T47D (cell line): ENCODE results near the gene ATP9A.

Experiments used
- DNase-seq, 2 experiments: peaks; one replicate each; pipeline versions ENCODE4 v3.0.0 to v3.0.0-alpha.2; 2011 to 2012; ENCODE audit warnings: low read depth in 1 of 2, low spot score in 1 of 2
- JUND ChIP-seq: IDR thresholded peaks from 2 replicates; pipeline ENCODE4 v1.6.1; 2012; ENCODE audit warnings: low read depth
- in situ Hi-C: cut with HindIII; loops from 2 replicates; pipeline ENCODE4 v1.10.0; 2016; ENCODE audit warnings: low sequenced_read_pairs, low pct_unique_long_range_greater_than_20kb

ATP9A gene

DNA sequence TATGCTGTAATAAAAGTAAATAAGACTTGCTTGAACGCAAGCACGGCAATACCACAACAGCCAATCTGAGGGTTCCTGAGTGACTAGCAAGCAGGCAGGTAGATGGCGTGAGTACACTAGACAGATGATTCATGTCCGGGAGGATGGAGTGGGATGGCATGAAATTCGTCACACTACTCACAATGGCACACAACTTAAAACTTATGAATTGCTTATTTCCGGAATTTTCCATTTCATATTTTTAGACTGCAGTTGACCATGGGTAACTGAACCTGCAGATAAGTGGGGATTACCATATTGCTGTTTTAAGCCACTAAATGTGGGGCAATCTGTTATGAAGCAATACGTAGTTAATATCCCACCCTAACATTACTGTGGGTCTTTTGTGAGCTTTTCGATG lies 132.1 kb downstream of the ATP9A start:
- no peak for DNase-seq
- in situ Hi-C loops: no loop called here
- TF ChIP-seq JUND: no peak

DNA sequence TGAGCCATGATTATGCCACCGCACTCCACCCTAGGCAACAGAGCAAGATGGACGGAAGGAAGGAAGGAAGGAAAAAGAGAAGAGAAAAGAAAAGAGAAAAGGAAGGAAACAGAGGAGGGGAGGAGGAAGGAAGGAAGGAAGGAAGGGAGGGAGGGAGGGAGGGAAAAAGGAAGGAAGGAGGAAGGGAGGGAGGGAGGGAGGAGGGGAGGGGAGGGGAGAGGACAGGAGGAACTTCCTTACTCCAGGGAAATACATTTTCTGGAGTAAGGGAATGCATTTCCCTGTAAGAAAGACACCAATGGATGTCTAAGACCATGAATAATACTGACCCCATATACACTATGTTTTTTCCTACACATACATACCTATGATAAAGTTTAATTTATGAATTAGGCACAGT lies 132.5 kb downstream of the ATP9A start:
- in situ Hi-C loops: no loop called here
- DNase-seq: no peak
- no peak for TF ChIP-seq JUND

DNA sequence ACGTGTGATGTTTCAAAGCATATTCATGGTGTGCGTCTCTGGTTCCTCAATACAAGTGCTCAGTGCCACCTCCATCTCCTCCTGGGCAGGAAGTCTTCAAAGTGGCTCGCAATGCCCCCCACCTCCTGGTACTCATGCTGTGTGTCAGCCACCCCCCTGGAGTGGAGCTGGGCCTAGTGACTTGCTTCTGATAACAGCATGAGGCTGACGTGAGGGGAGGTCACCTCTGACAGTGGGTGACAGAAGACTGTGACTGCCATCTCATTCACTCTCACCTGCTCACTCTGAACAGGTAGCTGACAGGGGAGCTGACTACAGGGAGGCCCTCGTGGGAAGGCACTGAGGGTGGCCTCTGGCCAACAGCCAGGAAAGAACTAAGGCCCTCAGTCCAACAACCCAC lies 133.3 kb downstream of the ATP9A start:
- DNase-seq: no peak
- TF ChIP-seq JUND: no peak
- in situ Hi-C loops: no loop called here

DNA sequence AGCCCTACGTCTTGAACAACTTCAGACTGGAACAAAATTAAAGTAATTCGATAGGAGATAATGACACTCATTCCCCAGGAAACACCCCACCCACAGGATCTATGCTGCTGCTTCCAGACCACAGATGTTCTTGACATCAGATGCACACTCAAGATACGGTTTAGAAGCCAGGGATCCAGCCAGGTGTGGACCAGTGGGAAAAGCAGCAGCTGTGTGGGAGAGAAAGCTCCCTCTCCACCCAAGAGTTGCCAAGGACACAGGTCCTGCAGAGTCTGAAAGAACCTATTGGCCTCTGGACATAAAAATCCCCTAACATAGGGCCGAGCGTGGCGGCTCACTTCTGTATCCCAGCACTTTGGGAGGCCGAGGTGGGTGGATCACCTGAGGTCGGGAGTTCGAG lies 133.9 kb downstream of the ATP9A start:
- DNase-seq: no peak
- TF ChIP-seq JUND: no peak
- in situ Hi-C loops: no loop called here

DNA sequence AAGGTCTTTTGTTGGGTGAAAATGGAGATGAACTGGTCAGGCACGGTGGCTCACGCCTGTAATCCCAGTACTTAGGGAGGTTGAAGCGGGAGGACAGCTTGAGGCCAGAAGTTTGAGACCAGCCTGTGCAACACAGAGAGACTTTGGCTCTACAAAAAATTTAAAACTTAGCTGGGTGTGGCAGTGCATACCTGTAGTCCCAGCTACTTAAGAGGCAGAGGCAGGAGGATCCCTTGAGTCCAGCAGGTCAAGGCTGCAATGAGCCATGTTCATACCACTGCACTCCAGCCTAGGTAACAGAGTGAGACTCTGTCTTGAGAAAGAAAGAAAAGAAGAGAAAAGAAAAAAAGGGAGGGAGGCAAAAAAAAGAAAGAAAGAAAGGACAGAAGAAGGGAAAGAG lies 134.8 kb downstream of the ATP9A start:
- in situ Hi-C loops: no loop called here
- TF ChIP-seq JUND: no peak
- DNase-seq: no peak

DNA sequence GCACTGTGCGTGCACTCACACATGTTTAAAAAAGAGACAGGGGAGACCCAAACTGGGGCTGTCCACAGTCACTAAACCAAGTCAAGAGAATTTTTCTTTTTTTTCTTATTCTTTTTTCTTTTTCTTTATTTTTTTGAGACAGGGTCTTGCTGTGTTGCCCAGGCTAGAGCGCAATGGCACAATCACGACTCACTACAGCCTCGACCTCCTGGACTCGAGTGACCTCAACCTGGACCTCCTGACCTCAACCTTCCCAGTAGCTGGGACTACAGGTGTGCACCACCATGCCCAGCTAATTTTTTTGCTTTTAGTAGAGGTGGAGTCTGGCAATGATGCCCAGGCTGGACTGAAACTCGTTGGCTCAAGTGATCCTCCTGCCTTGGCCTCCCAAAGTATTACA lies 136.2 kb downstream of the ATP9A start:
- no peak for DNase-seq
- in situ Hi-C loops: no loop called here
- TF ChIP-seq JUND: no peak

DNA sequence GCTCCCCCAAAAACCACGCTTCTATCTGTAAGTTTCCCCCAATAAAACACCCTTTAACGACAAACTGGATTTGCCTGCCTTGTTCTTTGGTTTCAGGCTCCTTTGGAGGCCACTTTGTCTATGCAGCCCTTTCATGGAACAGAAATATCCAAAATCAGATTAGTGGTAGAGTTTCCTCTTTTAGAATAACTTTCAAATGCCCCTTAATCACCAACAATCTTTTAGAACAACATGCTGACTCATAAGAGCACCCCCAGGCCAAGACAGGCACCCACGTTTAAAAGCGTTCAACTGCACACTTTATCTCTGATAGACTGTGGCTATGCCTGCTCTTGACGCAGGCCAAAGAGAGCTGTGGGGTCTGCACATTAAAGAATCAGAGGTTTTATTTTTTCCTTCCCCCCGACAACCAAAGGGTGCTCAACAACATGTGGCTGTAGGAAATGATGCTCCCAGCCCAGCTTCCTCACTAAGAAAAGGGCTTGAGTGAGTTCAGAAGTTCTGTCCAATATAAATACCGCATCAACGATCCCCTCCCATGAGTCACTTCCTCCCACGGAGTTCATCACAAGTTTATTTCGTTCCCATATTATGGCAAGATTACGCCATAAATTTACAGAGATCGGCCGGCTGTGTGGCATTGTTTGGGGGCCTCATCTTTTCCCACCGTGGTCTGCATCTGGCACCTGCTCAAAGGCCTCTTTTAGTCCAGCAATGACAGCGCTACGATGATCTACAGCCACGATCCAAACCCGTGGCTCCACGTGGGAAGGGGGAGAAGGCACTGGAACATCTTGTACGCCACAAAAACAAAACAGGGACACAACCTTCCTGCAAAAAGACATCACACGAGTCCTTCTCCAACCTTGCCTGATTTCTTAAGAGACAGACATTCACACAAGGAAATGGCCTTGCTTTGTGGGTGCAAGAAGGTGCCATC lies 136.9 kb downstream of the ATP9A start:
- DNase-seq: no peak
- TF ChIP-seq JUND: no peak
- in situ Hi-C loops: no loop called here

DNA sequence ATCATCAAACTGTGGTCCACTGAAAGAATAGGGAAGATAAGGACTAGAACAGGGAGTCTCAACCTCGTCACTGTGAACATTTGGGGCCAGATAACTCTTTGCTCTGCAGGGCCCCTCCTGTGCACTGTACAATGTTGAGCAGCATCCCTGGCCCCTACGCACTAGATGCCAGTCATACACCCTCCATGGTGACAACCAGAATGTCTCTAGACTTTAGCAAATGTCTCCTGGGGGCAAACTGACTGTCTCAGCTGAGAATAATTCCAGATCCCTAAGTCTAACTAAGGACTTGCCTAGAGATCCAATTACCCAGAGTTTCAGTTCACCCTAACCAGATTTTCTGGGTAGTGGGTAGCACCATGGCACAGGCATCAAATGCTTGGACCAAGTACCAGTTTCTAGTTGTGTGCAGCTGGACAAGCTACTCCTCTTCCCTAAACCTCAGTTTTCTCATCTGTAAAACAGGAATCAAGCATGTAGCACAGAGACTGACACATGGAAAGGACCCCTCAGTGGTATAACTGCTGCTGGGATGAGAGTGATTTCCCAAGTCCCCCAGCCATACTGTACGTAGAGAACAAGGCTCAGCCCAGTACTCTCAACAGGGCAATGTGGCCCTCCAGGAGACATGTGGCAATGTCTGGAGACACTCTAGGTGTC lies 138.7 kb downstream of the ATP9A start:
- DNase-seq: no peak
- no peak for TF ChIP-seq JUND
- in situ Hi-C loops: no loop called here

DNA sequence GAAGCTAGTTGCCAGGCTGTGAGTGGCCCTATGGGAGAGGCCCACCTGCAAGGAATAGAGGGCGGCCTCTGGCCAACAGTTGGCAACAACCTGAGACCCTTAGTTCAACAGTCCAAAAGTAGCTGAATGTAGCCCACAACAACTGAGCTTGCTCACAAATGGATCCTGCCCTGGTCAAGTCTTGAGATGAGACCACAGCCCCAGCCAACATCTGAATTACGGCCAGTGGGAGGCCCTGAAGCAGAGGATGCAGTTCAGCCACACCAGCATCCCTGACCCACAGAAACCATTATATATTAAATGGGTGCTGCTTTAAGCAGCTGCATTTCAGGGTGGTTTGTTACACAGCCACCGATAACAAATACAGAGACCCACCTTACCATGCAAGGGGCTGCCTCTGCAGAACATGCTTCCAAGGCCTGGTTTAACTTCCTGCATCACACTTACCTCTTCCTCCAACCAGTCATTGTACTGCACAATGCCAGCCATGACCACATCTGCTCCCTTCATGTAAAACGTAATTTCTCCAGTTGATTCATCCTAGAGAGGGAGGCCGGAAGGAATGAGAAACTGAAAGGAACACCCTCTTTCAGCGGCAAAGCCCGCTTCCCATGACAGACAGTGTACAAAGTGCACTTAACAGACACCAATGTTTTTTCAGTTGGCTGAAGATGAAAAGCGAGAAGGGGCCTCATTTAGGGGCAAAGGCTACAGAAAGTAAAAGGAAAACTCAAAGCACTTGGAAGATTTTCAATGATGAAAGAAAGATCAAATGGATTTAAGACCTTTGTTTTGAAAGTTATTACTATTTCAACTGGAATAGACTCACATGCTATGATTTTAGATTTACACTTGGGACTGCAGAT lies 139.4 kb downstream of the ATP9A start:
- TF ChIP-seq JUND: no peak
- in situ Hi-C loops: no loop called here
- DNase-seq: no peak

DNA sequence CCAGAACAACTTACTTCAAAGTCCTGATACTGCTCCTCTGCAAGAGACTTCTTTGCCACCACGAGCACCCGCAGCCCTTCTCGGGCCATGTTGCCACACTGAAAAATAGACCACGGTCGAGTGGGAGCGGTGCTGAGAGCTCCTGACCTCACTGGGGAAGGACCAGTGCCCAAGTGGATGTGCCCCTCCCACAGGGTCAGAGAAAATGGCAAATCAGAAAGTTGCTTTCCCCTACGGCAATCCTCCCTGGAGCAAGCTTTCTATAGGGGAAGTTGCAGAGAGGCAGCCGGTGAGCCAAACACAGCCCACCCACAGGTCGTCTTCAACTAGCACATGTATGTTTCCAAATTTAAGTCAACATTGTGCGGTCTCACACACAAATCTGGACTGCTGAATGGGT lies 140.6 kb downstream of the ATP9A start:
- DNase-seq: no peak
- no peak for TF ChIP-seq JUND
- in situ Hi-C loops: no loop called here

DNA sequence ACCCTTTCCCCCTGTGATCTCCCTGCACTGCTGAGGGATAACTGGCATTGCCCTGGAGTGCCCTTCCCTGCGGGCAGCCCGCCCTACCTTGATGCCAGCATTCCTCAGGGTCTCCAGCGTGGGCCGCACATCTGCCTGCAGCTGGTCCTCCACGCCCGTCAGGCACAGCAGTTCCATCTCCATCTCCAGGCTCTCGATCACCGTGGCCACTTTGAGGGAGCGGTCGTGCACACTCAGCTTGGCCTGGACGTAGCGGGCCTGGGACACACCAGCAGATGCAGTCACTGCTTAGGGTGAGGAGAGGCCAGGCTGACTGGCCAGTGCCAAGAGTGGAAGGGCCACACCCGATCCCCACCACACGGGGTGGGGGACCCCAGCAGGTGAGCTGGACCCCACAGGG lies 143.1 kb downstream of the ATP9A start:
- in situ Hi-C loops: no loop called here
- no peak for TF ChIP-seq JUND
- no peak for DNase-seq

DNA sequence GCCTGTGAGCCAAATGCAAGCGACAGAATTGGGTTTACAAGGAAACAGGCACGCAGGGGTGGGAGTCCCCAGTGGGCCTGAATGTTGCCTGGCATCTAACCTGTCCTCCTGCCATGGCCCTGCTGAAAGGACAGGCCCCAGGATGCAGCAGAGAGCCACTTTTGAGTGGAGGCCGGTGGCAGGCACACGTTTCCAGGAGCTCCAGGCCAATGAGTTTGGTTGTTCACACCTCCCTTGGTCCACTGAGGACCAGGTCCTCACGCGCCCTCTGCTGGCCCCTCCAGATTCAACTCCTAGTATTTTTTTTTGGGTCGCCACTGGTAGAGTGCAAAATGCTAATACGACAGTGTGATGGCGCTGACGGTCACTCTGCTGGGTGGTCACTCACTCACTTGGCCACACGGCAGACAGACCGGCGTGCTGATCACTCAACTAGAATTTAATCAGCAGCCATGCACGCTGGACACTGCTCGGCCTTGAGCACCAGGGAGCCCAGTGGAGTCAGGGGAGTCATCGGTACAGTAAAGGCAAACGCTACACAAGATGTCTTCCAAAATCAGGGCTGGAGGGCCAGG lies 143.9 kb downstream of the ATP9A start:
- TF ChIP-seq JUND: no peak
- in situ Hi-C loops: no loop called here
- peak; percentile 86 to 88 for DNase-seq

DNA sequence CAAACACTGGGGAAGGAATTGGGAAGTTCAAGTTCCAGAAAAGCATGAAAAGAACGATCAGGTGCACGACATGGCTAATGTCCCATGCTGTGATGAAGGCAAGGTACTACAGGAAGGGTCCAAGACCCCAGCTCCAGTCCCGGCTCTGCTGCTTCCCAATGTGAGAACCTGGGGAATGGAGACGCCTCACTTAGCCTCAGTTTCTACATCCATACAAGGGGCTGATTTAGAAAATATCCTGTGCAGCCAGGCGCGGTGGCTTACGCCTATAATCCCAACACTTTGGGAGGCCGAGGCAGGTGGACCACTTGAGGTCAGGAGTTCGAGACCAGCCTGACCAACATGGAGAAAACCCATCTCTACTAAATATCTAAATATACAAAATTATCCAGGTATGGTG lies 144.9 kb downstream of the ATP9A start:
- DNase-seq: no peak
- in situ Hi-C loops: no loop called here
- no peak for TF ChIP-seq JUND
